LNCAP (cell line): Measurements from ENCODE around the gene LPAR5.

ENCODE experiments used
- TF ChIP-seq, protein P1 (sequence below): fragments of 450-650 bp; IDR thresholded peaks from 2 replicates; pipeline ENCODE4 v1.5.1; 2017; ENCODE audit warnings: mild to moderate bottlenecking

The LPAR5 gene

DNA sequence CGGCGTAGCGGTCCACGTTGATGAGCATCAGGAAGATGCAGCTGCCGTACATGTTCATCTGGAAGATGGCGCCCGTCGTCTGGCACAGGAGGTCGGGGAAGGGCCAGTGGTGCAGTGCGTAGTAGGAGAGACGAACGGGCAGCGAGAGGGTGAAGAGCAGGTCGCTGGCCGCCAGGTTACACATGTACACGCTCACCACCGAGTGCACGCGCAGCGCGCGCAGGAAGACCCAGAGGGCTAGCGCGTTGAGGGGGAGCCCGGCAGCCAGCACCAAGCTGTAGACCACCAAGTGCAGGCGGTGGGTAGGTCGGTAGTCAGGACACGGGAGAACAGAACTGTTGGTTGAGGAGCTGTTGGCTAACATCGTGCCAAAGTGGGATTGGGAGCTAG is 14.9 kb downstream of the LPAR5 start:
- TF ChIP-seq, protein P1, sequence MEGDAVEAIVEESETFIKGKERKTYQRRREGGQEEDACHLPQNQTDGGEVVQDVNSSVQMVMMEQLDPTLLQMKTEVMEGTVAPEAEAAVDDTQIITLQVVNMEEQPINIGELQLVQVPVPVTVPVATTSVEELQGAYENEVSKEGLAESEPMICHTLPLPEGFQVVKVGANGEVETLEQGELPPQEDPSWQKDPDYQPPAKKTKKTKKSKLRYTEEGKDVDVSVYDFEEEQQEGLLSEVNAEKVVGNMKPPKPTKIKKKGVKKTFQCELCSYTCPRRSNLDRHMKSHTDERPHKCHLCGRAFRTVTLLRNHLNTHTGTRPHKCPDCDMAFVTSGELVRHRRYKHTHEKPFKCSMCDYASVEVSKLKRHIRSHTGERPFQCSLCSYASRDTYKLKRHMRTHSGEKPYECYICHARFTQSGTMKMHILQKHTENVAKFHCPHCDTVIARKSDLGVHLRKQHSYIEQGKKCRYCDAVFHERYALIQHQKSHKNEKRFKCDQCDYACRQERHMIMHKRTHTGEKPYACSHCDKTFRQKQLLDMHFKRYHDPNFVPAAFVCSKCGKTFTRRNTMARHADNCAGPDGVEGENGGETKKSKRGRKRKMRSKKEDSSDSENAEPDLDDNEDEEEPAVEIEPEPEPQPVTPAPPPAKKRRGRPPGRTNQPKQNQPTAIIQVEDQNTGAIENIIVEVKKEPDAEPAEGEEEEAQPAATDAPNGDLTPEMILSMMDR = no peak

DNA sequence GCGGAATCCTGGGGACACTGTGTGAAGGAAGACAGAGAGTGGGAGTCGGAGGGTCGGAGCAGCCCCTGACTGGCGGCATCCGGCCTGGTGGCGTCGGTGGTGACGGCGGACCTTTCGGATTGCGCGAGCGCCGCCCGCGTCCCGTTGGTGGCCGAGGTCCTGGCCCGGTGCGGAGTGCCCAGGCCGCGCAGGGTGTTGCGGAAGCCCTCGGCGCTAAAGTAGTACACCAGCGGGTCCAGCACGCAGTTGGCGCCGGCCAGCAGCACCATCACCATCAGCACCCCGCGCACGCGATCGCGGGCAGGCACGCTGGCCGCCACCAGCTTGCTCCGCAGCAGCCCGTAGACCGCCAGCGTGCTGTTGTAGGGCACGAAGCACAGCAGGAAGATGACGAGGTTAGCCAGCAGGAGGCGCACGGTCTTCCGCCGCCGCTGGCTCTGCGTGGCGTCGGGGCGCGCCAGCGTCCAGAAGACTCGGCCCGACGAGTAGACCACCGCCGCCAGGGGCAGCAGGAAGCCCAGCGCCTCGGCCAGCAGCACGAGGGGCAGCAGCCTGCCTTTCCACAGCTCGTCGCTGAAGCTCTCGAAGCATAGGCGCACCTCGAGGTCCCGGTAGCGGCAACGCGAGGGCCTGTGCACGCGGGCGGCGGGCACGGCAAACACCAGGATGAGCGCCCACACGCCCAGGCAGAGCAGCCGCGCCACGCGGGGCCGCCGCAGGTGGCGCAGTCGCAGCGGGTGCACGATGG is 15.4 kb downstream of the LPAR5 start:
- TF ChIP-seq, protein P1 = 0 out of 2 replicates have a peak, but pooled peaks have one; percentile 16

DNA sequence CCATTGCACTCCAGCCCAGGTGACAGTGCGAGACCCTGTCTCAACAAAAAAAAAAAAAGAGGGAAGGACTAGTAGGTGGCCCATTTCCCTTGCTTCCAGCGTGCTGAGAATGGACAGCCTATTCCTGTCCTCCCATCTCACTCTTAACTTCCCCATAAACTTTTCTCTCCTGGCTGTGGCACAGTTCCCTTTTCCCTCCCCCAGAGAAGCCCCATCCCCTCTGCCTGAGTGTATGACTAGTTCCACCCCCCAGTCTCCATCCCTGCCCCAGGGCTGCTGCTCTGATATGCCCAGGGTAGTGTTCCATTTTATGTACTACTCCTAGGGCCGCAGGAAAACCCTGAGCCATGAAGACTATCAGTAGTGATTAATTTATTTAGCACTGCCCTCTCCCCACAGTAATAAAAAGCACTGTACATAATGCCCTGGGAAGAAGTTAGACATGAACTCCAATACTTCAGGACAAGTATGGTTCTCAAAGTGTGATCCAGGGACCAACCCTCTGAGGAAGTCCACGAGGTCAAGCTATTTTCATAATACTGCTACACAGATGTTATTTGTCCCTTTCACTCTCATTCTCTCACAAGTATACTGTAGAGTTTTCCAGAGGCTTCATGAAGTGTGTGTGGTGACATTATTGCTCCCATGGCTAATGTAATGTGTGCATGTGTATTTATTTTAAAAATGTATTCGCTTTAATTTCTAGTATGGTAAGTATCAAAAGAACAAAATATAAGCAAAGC is 17.1 kb downstream of the LPAR5 start:
- TF ChIP-seq, protein P1 = no peak

DNA sequence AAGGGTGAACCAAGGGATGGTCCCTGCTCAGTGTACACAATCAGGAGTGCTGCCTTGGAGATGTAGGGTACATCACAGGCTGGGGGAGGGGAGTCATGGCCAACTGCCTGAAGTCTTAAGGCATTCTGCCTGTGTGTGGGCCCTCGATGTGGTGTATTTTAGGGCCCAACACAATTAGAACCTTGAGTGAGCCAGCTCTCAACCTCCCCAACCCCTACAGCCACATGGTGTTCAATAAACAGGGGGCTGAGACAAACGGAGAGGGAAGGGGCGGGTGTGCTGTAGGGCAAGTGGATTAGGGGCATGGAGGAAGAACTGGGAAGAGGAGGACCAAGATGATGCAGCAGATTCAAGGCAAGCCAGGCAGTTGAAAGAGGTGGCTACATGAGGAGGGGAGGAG is 20.0 kb downstream of the LPAR5 start:
- TF ChIP-seq, protein P1 = no peak

DNA sequence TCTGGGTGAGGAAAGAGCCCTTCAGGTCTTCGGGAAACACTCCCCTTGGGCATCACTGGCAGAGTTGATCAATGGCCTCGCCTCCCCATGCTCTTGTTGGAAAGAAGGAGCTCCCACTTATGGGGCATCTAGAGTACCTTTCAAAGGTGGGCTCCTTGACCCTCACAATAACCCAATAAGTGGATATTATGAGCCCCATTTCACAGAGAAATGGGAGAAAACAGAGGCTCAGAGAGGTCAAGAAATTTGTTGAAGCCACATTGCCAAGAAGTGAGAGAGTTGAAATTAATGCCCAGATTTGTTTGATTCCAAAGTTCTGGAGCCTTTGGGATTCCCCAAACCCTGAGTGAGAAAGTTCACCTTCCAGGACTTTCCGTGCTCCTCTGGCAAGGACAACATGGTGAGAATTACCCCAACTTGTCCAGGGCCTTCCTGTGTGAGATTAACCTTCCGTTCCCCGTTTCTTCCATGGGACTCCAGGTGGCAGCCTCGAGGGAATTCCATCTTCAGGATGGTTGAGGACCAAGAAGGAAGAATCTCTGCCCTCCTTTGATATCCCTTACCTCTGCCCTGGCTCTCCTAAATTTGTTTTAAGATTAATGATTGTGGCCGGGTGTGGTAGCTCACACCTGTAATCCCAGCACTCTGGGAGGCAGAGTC is 21.1 kb downstream of the LPAR5 start:
- TF ChIP-seq, protein P1 = no peak

DNA sequence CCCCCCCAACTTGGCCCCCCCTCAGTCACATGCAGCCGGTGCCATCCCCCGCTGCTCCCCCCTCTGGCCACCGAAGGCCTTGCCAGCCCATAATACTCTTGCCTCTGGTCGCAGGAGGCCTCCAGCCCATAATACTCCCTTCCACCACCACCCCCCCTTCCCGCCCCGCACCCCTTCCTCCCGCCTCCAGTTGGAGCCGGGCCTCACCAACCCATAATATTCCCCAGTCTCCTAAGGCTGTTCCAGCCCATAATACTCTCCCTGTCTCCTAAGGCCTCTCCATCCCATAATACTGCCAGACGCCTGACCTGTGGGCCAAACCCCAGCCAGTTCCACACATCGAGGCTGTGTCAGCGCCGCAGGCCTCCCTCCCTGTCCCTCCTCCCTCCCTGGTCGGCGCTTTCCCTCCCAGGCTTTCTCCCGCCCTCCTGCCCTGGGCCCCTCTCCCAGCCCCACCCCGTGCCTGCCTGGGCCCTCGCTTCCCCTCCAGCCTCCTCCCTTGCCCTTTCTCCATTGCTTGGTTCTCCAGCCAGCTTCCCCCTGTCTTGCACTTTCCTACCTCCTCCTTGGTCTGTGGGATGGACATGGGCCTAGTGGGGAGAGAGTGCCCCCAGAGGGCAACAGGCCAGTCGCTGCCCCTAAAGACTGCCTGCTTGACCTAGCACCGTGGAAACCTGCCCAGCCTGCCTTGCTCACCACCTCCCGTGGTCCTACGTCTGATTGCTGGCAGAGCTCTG is 21.8 kb downstream of the LPAR5 start:
- TF ChIP-seq, protein P1 = no peak

DNA sequence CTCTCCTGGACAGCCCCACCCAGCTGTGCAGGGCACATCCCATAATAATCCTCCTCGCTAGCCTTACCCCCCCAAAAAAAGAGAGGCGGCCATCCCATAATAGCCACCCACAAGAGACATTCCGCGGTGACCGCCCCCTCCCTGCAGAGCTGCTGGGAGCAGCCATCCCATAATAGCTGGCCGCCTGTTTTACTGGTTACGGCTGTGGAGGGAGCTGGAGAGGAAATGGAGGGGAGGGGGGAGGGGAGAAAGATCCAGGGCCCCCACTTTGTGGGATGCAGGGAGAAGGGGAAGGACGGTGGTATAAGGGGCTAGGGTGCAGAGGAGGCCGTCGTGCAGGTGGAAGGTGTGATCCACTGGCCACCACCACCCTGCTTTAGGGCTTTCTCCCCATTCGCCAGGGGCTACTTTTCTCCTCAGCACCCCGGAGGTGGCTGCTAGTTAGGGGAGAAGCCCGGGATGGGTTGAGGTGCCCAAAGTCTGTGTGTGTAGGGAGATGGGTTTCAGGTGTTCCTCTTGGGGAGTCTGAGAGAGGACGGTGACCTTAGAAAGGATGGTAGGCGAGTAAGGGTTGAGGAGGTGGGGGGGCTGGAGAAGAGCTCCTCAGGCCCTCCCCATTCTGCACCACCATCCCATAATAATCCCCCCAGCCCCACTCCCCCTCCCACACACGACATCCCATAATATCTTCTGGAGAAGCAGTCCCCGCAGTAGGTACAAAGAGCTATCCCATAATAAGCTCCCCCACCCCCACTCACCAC is 22.6 kb downstream of the LPAR5 start:
- TF ChIP-seq, protein P1 = no peak
